NCI-H82 treated with DMSO at 0.1 percent for 48 hours (cell line): Measurements from ENCODE around the gene GPSM3.
"Not testable (repeated sequence)": the region's sequence is repeated elsewhere in the genome, so short reads cannot be mapped to it uniquely, and the experiment has no call there.

Source experiments
- DNase-seq: peaks from one replicate; lab custom pipeline; 2025; ENCODE audit not compliant: unreplicated experiment; lab: John Stamatoyannopoulos, UW

GPSM3 gene

DNA sequence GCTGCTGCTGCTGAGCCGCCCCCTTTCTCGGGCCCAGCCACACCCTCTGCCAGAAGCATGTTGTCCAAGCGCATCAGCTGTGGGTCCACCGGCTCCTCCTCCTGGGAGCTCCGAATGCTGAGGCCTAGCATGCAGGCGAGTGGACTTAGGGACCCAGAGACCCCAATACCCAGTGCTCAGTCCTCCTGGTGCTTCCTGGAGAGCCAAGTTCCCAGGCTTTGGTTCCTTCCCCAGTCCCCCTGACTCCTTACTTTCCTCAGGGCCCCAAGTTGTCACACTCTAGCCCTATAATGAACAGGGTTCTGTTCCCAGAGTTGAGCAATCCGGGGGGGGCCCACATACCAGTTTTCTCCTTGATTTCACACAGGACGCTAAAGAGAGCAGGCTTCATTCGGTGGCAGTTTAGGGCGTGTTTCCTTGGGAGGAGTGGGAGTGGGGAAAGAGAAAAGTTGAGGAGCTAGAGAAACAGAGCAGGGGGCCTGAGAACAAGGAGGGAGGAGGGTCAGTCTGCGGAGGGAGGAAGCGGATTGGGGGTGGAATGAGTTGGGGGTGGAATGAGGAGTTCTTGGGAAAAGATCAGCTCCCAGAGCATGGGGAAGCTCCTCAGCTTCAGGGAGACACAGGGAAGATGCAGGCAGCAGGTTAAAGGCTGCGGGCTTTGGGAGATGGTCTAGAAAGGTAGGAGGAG, 3.9 kb downstream of the GPSM3 start:
- no peak for DNase-seq

DNA sequence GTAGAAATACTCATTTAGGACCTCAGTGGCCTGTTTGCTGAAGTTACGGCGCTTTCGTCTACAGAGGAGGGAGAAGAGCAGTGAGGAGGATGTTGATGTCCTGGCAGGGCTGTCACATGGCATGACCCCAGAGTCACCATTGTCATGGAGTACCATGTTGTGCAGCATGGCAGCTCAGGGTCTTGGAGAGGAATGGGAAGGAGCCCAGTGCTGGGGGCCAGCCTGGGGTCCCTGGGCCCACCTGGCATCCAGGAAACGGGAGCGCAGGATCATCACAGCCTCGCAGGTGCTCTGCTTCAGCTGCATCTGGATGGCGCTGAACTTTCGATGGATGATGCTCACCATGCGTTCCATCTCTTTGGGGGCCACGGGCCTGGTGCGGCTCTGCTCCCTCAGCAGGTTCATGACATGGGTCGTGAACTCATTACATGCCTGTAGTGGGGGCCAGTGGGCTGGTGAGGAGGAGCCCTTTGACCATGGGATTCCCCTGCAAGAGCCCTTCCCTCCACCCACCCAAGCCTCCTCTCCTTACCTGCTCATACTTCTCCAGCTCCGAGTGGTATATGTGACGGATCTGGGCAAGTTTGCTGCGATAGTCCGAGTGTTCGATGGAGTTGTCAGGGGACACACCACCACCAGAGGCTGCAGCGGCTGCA, 4.6 kb downstream of the GPSM3 start:
- DNase-seq = not testable (repeated sequence)

- no peak for DNase-seq
Measured at GRCh38 chr6:32187009-32187709, 5.3 kb downstream of the GPSM3 start.

- not testable (repeated sequence) for DNase-seq
Measured at GRCh38 chr6:32186151-32186840, 6.1 kb downstream of the GPSM3 start.

- DNase-seq = peak; percentile 49
Measured at GRCh38 chr6:32185681-32186131, 6.7 kb downstream of the GPSM3 start.

DNA sequence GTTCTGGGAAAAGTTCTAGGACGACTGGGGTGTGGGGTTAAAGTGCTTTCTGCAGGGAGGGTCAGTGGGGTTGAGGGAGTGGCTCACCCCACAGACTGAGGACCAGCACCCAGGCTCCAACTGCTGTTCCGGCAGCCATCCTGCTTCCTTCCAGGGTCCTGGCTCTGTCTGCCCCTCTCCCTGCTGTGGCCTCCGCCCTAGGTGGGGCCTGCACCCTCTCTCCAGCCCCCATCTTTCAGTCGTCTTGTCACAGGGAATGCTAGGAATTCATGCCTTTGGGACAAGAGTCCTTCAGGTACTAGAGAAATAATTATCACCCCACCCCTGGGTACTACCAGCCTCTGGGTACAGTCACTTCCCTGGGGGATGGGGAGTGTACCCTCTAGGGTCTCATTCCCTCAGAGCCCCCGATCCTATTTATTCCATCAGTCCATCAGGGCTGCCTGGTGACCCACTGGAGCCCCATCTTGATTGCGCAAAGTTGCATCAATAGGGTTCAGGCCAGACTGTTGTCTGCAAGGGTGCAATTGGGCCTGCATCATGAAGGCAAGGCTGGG, 8.3 kb downstream of the GPSM3 start, which contains the start of gene AGER:
Gene AGER, minus strand, starts transcription at position 170 of the 557 bp plus-strand sequence. Its CDS starts 31 bp downstream, at position 139.
- DNase-seq = no peak

GRCh38 chr6:32183483-32184083, 8.9 kb downstream of the GPSM3 start:
- DNase-seq = no peak

DNA sequence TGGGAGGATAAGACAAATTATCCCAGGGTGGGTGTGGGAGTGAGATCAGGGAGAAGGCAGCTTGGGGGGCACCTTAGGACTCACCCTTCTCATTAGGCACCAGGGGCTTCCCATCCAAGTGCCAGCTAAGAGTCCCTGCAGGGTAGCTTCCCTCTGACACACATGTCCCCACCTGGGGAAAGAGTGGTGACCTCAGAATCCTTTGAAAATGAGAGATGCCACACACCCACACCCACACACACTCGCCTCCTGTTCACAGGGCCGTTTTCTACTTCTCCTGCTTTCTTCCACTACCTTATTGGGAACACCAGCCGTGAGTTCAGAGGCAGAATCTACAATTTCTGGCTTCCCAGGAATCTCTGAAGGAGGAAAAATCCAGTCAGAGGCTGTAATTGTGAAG, 9.4 kb downstream of the GPSM3 start:
- no peak for DNase-seq

DNA sequence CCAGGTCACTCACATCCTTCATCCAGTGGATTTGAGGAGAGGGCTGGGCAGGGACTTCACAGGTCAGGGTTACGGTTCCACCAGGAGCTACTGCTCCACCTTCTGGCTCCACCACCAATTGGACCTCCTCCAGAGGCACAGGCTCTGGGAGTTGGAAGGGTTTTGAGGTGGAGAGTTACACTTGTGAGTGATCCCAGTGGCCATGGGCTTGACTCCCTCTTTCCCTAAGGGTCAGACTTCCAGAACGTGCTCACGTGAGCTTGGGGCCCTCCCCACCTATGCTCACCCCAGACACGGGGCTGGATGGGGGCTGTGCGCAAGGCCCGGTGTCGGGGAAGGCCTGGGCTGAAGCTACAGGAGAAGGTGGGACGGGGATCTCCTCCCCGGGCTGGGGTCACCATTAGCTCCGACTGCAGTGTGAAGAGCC, 9.9 kb downstream of the GPSM3 start:
- no peak for DNase-seq

GRCh38 chr6:32181915-32182529, 10.4 kb downstream of the GPSM3 start:
- DNase-seq = no peak

- no peak for DNase-seq
Measured at GRCh38 chr6:32181148-32181702, 11.2 kb downstream of the GPSM3 start.

DNA sequence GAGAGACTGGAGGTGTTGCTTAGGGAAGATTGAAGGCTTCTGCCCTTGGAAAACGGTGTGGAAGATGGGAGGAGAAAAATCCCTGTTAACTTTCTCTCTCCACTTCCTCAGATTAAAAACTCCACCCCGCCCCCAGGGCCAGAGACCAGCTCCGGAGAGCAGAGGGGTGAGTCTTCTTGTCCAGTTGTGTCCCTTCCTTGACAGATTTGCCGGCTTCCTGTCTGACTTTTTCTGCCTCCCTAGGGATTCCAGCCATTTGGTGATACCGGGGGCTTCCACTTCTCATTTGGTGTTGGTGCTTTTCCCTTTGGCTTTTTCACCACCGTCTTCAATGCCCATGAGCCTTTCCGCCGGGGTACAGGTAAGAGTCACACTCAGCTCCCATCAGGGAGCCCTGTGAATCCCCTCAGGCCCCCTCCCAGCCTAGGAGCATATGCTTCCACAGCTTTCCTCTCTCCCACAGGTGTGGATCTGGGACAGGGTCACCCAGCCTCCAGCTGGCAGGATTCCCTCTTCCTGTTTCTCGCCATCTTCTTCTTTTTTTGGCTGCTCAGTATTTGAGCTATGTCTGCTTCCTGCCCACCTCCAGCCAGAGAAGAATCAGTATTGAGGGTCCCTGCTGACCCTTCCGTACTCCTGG, 12.6 kb downstream of the GPSM3 start:
- no peak for DNase-seq

DNA sequence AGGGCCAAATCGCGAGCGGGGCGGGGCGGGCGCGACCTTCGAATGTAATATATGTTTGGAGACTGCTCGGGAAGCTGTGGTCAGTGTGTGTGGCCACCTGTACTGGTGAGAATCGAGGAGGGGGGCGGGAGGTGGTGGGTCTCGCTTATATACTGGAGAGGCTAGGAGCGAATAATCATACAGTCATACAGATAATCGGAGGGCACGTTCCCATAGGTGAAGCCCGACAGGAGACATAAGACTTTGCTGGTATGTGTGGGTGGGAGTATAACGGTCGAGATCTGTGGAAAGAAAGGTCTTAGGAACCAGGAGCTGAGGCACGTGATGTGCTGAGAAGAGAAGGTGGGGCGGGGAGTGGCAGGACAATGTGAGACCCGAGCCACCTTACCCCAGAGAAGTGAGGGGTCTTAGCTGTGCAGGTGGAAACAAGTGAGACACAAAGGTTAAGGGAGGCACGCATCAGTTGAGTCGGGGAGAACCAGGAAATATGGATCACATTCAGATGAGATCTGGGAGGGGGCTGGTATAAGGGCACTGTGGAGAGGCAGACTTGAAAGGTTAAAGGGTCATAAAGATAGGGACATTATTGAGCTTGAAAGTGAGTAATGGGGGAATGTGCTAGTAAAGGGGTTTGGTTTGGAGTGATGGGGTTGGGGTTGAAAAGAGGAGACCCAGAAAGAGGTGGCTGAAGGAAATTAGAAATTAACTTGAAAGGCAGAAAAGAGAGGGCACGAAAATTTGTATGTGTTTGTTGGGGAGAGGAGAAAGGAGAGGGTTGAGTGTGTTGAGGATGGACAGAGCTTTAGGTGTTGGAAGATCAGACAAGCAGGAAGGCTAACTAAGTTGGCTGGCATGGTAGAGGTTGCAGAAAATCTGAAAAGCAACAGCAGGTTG, 13.6 kb downstream of the GPSM3 start:
- no peak for DNase-seq

DNA sequence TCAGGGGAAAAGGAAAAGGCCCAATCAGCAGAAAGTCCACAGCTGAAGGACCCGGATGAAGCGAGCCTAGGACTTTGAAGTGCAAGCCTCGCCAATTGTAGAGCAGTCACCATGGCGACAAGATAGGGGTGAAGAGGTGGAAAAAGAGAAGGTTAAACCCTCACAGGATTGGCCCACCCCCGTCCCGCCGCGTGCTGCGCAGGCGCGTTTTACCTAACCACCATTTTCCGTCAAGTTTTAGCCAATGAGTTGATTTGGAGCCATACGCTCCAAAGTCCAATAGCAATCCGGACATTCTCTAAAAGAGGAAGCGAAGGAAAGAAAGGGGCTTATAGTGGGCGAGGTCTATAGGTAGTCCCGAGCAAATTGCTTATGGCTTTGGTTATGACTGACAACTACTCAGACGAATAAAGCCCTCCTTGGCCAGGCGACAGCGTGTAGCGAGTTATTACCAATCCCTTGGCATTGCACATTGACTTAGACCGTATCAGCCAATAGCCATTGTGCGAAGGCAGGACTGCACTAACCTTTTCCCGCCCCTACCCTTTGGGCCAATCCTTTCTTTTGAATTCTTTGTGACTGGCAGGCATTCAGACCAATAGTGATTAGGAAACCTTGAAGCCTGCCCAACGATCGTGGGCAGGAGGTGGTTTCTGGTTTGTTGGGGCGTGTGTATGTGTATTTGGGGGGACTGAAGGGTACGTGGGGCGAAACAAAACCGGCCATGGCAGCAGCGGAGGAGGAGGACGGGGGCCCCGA, 14.5 kb downstream of the GPSM3 start, which contains the start of gene RNF5:
Gene RNF5, plus strand, starts transcription at position 618 of the 759 bp plus-strand sequence. Its CDS starts 107 bp downstream, at position 725.
- DNase-seq = peak; percentile 100

DNA sequence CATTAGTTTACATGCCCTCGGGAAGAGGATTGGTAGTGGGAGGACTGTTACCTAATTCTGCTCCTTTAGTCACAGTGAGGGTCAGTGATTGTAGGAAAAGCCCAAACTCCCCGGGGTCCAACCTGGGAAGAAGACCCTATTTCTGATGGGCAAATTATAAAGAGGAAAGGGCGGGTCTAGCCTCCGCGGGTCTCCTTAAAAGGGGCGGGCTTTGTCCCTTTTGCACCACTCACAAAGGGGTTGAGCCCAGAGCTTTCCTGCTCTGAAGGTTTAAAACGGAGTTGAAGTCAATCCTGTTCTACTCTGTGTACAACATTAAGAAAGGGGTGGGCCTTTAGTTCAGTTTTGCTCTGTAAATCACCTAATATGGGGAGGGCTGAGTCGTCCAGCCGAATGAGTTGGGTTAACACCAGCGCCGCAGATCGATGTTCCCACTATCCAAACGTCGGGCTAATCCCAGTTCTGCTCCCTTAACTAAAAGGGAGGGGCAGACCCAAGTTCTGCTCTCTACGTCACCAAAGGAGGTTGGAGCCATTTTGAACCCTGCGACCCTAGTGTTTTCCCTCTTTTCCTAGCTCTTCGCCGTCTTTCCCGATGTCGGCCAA, 15.2 kb downstream of the GPSM3 start:
- DNase-seq = peak; percentile 88

DNA sequence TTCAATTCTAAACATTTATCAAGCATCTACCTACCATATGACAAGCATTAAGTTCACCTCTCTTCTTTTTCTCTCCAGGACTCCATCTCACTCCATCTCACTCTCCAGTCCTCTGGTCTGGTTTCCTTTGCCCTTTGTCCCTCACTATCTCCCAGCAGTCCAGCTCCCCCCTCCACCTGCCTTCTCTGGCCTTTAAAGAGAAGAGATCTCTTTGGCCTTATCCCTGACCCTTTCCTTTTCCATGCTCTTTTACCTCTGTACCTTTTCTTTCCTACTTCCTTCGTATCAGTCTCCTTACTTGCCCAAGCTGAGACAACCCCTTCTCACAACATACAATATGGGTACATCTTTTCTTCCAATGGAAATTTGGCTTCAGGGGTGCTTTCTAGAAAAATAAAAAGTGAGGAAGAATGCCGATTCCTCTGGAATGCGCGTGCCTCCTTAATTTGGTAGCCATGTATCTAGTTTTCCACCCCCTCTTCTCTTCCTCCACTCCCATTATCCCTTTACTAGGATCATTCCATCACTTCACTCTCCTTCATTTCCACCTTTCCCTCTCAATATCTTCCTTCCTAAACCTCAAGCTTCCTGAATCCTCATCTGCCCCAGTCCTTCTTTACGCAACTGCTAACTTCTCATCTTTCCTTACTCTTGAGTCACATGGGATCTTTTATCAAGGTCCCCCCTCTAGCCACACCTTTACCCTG, 15.8 kb downstream of the GPSM3 start:
- DNase-seq = peak; percentile 78
